OCI-LY1 (cell line): ENCODE data around the gene PSMA6.
A peak's percentile ranks its signal among the peaks of the same experiment; 100 is the strongest.

Experiments
- H2AFZ ChIP-seq: fragments of 200-600 bp; sonication (generic), shearing (Covaris generic); 2 replicates; pipeline ENCODE4 v1.6.0; 2014; ENCODE audit warnings: antibody characterized with exemption, mild to moderate bottlenecking, low read length
- H3F3A ChIP-seq: fragments of 200-600 bp; sonication (generic), shearing (Covaris generic); 2 replicates; pipeline ENCODE4 v1.6.0; 2014; ENCODE audit warnings: mild to moderate bottlenecking, antibody characterized with exemption, low read length, moderate library complexity; ENCODE audit not compliant: insufficient read depth
- H3K27ac ChIP-seq: fragments of 200-600 bp; sonication (generic); 2 replicates; pipeline ENCODE4 v1.5.1; 2014; ENCODE audit warnings: low read length, mixed run types, mild to moderate bottlenecking, low read depth; ENCODE audit not compliant: poor library complexity, severe bottlenecking
- H3K27me3 ChIP-seq: fragments of 200-600 bp; sonication (generic); 2 replicates; pipeline ENCODE4 v1.6.0; 2014; ENCODE audit warnings: antibody characterized with exemption, mild to moderate bottlenecking, low read length, moderate library complexity; ENCODE audit not compliant: insufficient read depth
- H3K36me3 ChIP-seq: fragments of 200-600 bp; sonication (generic); 2 replicates; pipeline ENCODE4 v1.6.1; 2014; ENCODE audit warnings: mild to moderate bottlenecking, antibody characterized with exemption, low read length, moderate library complexity, mixed read lengths; ENCODE audit not compliant: insufficient read depth
- H3K4me1 ChIP-seq: fragments of 200-600 bp; sonication (generic); 2 replicates; pipeline ENCODE4 v1.5.1; 2014; ENCODE audit warnings: mild to moderate bottlenecking, low read length, moderate library complexity; ENCODE audit not compliant: insufficient read depth, severe bottlenecking
- H3K4me2 ChIP-seq: fragments of 200-600 bp; sonication (generic), shearing (Covaris generic); 2 replicates; pipeline ENCODE4 v1.6.1; 2014; ENCODE audit warnings: low read length
- H3K4me3 ChIP-seq: fragments of 200-600 bp; sonication (generic); 2 replicates; pipeline ENCODE4 v1.5.1; 2014; ENCODE audit warnings: low read length, low read depth, mild to moderate bottlenecking, mixed read lengths; ENCODE audit not compliant: poor library complexity, severe bottlenecking
- H3K79me2 ChIP-seq: fragments of 200-600 bp; shearing (Covaris generic); 2 replicates; pipeline ENCODE4 v1.6.1; 2016; ENCODE audit warnings: mixed run types, low read length, mixed read lengths; ENCODE audit not compliant: insufficient read depth
- H3K9ac ChIP-seq: fragments of 200-600 bp; sonication (generic), shearing (Covaris generic); 2 replicates; pipeline ENCODE4 v1.6.1; 2014; ENCODE audit warnings: mild to moderate bottlenecking, low read length, mixed read lengths
- H3K9me2 ChIP-seq: fragments of 200-600 bp; sonication (generic), shearing (Covaris generic); 2 replicates; pipeline ENCODE4 v1.6.1; 2014; ENCODE audit warnings: low read depth, mild to moderate bottlenecking, low read length, mixed read lengths
- H3K9me3 ChIP-seq: fragments of 200-600 bp; shearing (Covaris generic); 2 replicates; pipeline ENCODE4 v1.6.1; 2014; ENCODE audit warnings: low read length, mixed read lengths
- H4K20me1 ChIP-seq: fragments of 200-600 bp; sonication (generic), shearing (Covaris generic); 2 replicates; pipeline ENCODE4 v1.6.0; 2016; ENCODE audit warnings: mild to moderate bottlenecking, low read length; ENCODE audit not compliant: insufficient read depth
- EZH2 ChIP-seq: fragments of 200-600 bp; sonication (generic), shearing (Covaris generic); IDR thresholded peaks from 2 replicates; pipeline ENCODE4 v1.8.0; 2017; ENCODE audit warnings: borderline replicate concordance, mixed run types, mild to moderate bottlenecking, antibody characterized with exemption, low read length, moderate library complexity, mixed read lengths
- TF ChIP-seq, protein P1 (sequence below): fragments of 200-600 bp; sonication (generic), shearing (Covaris generic); IDR thresholded peaks from 2 replicates; pipeline ENCODE4 v1.5.1; 2017; ENCODE audit warnings: mild to moderate bottlenecking, antibody characterized with exemption, low read length, moderate library complexity, mixed read lengths

The PSMA6 gene

DNA sequence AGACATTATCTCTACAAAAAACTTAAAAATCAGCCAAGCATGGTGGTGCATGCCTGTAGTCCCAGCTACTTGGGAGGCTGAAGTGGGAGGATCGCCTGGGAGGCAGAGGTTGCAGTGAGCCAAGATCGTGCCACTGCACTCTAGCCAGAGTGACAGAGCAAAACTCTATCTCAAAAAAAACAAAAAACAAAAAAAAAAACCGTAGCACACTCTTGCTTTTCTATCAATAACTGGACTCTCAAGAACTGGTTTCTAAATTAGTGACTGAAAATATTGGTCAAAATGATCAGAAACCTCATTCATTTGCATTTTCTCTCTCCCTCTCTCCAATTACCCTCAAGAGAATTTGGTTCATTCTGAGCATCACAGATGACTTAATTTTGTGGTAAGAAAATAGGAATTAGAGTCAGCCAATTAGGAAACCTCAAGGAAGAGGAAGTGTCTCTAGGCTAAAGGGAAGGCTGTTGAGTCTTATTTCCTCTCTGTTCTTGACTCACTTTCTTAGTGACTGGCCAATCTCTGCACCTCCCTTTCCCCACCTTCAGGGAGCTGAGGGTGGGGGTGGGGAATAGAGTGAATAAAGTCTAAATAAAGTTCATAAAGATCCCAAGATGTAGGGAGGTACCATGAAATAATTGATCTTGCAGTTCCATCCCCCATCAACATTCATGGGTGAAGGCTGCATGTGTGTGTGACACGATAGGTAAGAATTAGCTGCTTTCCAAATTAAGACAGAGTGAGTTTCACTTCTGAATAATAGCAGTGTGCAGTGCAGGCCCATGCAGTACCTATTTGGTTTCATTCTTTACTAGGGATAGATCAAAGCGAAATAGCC, 6.8 kb upstream of the PSMA6 start:
- Histone ChIP-seq H3K27ac (peak overlapping the region; percentile 88), H3K27me3 (no peaks in the 10 kb centered on the region), H3K4me1 (peaks cover 40% of the 10 kb centered on the region), H3K36me3 (no peaks in the 10 kb centered on the region), H3K9ac (peak overlapping the region; percentile 18; the same call in 1 of the 2 replicates), H4K20me1 (no peaks in the 10 kb centered on the region), H3K4me2 (peak overlapping the region; percentile 53), H3F3A (peaks cover 4% of the 10 kb centered on the region; the same call in 1 of the 2 replicates), H3K4me3 (peak overlapping the region; percentile 12), H3K79me2 (no peaks in the 10 kb centered on the region), H3K9me3 (no peaks in the 10 kb centered on the region), H3K9me2 (no peaks in the 10 kb centered on the region), H2AFZ (no peak overlapping the region)
- TF ChIP-seq EZH2: no peak
- TF ChIP-seq, protein P1, sequence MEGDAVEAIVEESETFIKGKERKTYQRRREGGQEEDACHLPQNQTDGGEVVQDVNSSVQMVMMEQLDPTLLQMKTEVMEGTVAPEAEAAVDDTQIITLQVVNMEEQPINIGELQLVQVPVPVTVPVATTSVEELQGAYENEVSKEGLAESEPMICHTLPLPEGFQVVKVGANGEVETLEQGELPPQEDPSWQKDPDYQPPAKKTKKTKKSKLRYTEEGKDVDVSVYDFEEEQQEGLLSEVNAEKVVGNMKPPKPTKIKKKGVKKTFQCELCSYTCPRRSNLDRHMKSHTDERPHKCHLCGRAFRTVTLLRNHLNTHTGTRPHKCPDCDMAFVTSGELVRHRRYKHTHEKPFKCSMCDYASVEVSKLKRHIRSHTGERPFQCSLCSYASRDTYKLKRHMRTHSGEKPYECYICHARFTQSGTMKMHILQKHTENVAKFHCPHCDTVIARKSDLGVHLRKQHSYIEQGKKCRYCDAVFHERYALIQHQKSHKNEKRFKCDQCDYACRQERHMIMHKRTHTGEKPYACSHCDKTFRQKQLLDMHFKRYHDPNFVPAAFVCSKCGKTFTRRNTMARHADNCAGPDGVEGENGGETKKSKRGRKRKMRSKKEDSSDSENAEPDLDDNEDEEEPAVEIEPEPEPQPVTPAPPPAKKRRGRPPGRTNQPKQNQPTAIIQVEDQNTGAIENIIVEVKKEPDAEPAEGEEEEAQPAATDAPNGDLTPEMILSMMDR: no peak

DNA sequence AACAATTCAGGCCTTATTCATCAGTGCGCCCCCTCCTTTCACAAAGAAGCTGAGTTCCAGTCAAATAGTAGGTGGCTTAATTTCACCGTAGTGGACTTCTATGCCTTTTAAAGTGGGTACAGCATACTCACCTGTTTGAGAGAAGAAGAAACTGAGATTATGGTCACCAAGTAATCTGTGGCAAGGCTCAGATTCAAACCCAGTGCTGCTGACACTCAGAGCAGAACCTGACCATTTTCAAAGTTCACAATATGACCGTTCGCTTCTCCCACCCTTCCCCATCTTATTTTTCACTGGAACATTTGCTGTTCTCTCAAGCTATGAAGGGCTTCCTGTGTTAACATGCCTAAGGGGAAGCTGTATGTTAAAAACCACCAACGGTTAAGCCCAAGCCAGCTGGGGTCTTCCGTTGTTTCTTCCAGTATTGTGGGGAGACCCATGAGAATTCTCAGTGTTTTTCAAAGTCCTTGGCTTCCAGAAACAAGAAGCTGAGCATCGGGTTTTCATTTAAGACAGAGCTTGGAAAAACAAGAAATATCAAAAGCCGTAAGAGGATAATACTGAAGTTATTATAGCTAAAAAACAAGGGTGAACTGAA, 6.1 kb upstream of the PSMA6 start:
- Histone ChIP-seq H3K36me3 (no peaks in the 10 kb centered on the region), H2AFZ (no peak overlapping the region), H4K20me1 (no peaks in the 10 kb centered on the region), H3K79me2 (no peaks in the 10 kb centered on the region), H3F3A (peaks cover 4% of the 10 kb centered on the region; the same call in 1 of the 2 replicates), H3K4me2 (peak overlapping the region; percentile 53), H3K4me3 (peak overlapping the region; percentile 12), H3K9ac (peak overlapping the region; percentile 18; the same call in 1 of the 2 replicates), H3K27ac (peak overlapping the region; percentile 88), H3K4me1 (peaks cover 44% of the 10 kb centered on the region), H3K27me3 (no peaks in the 10 kb centered on the region), H3K9me2 (no peaks in the 10 kb centered on the region), H3K9me3 (no peaks in the 10 kb centered on the region)
- TF ChIP-seq, protein P1: no peak
- TF ChIP-seq EZH2: no peak

DNA sequence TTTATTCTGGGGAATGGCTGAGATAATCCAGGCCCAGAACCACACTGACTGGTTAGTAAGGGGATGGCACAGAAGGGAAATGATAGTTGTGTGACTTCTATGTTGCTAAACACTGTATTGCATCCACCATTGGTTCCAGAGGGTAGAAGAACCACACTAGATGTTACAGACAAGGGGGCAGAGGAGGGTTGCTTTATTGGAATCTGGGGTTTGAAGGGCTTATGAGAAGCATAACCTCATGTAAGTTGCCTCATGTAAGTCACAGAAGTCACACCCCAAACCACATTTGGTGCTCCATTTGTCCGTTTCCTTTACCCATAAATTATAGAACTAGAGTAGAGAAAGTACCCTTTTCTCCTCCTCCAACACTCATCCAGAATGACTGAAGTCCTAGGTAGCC, 5.5 kb upstream of the PSMA6 start:
- peaks cover 47% of the 10 kb centered on the region for H3K4me1 ChIP-seq
- H3K4me2 ChIP-seq: peak overlapping the region; percentile 53
- no peaks in the 10 kb centered on the region for H3K27me3 ChIP-seq
- peak overlapping the region; percentile 18; the same call in 1 of the 2 replicates for H3K9ac ChIP-seq
- no peaks in the 10 kb centered on the region for H4K20me1 ChIP-seq
- no peaks in the 10 kb centered on the region for H3K36me3 ChIP-seq
- H3K27ac ChIP-seq: peak overlapping the region; percentile 88
- H3K4me3 ChIP-seq: no peak overlapping the region
- peaks cover 4% of the 10 kb centered on the region for H3F3A ChIP-seq
- TF ChIP-seq EZH2: no peak
- TF ChIP-seq, protein P1: no peak
- no peak overlapping the region for H2AFZ ChIP-seq
- H3K79me2 ChIP-seq: no peaks in the 10 kb centered on the region
- no peaks in the 10 kb centered on the region for H3K9me3 ChIP-seq
- no peaks in the 10 kb centered on the region for H3K9me2 ChIP-seq
